Measurements from ENCODE around the gene ZNF641.
A peak's percentile ranks its signal among the peaks of the same experiment; 100 is the strongest.
"Not testable (repeated sequence)": the region's sequence is repeated elsewhere in the genome, so short reads cannot be mapped to it uniquely, and the experiment has no call there.

The ZNF641 gene

GRCh38 chr12:48333680-48334079 lies 17.0 kb downstream of the ZNF641 start:
- not testable (repeated sequence) for DNase-seq

DNA sequence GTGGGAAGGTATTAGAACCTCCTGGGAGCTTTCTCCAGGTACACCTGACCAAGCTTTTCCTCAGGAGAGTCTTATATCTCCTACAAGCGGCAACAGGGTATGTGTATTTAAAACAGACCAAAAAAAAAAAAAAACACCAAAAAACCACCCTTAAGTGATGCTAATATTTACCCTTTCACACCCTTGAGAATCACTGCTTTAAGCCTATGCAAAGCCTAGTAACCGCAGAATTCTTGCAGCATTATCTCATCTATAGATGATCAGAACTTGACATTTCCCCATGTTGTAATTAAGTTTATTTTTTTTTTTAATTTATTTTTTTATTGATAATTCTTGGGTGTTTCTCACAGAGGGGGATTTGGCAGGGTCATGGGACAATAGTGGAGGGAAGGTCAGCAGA lies 19.3 kb downstream of the ZNF641 start:
- DNase-seq, result no peak

GRCh38 chr12:48329199-48329939 lies 21.4 kb downstream of the ZNF641 start:
- DNase-seq, result no peak

DNA sequence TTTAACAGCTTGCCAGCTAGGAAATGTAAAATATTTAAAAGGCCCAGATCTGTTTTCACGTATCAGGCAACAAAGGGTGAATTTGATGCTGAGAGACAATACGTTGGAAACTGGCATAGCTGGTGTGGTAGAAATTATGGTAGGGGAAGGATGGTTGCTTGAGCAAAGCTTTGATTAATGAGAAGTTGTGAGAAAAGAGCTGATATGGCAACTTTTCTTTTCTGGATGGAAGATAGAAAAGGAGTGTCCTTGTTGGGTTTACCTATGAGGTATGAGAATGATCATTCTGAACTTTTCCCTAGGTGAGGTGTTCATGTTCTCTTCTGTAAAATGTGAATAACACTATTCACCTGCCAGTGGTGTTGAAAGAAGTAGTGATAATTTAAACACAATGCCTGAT lies 34.2 kb downstream of the ZNF641 start:
- DNase-seq, result no peak

- no peak for DNase-seq
These were observed 39.4 kb downstream of the ZNF641 start for GRCh38 chr12:48311313-48311712.

- no peak for DNase-seq
These were observed 43.5 kb downstream of the ZNF641 start for GRCh38 chr12:48307269-48307668.

GRCh38 chr12:48305190-48305589 lies 45.5 kb downstream of the ZNF641 start:
- DNase-seq, result no peak

GRCh38 chr12:48302161-48302911 lies 48.4 kb downstream of the ZNF641 start:
- no peak for DNase-seq

DNA sequence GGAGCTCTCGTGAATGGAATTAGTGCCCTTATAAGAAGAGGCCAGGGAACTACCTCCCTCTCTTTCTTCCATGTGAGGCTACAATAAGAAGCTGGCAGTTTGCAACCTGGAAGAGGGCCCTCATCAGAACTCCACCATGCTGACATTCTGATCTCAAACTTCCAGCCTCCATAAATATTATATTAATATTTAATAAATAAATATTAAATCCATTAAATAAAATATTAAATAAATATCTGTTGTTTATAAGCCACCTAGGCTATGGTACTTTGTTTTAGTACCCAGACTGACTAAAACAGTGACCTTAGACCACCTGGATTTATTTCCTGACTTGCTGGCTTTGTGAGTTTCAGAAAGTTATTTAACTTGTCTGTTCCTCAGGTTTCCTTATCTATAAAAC lies 49.9 kb downstream of the ZNF641 start:
- DNase-seq, result no peak

GRCh38 chr12:48296586-48297282 lies 54.0 kb downstream of the ZNF641 start:
- DNase-seq, result peak; percentile 48

DNA sequence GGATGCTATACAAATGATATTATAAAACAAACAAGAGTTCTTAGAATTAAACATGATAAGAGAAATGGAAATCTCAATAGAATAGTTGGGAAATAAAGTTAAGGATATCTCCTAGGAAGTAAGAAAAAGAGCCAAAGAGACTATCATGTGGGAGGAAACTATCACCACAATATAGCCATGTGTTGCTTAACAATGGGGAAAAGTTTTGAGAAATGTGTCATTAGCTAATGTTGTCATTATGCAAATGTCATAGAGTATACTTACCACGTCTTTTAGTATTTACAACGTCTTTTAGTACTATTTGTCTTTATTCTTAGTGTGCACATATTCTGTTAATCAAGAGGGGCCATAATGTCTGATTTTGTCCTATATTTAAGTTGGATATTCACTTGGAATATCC lies 58.7 kb downstream of the ZNF641 start:
- DNase-seq, result no peak

DNA sequence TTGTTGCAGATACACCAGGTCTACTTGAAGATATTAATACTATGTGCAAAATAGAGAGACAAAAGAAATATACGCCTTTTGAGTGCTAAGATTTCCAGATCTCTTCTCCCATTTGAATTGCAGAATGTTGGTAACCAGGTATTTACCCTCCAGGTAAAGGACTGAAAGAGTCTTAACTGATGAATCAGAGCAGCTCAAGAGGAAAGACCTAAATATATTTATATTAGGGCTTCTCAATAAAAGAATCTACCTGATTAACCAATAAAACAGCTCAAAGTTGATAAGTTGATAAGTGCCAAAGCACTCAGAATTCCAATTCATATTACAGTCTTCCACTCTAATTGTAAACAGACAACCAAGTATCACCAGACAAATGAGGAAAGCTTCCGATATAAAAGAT lies 59.2 kb downstream of the ZNF641 start:
- DNase-seq, result no peak

DNA sequence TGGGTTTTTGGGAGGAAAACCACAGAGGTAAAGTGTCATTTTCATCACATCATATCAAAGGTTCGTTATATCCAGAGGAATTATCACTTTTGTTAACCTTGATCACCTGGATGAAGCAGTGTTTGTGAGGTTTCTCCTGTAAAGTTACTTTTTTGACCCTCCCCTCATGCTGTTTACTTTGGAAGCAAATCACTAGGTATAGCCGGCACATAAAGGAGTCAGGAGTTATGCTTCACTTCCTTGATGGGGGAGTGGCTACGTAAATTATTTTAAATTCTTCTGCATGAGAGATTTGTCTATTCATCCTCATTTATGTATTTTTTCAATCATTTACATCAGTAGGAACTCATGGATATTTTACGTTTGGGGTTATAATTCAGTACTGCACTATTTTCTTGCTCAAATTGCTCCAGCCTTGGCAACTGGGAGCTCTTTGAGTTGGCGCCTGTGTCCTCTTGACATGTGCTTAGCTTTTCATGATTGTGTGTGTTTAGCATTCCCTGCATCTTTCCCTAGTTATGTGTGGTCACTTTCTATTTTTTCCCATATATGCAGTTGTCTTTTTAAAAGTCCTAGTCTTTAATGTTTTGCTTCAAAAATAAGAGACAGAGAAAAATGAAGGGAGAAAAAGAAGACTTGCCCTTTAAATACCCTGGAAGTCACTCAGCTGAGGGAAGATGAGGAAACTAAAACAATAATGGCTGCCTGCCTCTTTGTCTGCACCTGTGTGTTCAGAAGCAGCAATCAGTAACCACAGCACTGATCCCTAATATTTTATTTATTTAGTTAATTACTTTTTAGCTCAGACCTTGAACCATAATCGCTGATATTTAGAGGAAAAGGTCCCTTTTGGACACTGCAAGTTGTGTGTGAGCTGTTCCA lies 62.1 kb downstream of the ZNF641 start:
- DNase-seq, result no peak

Data from CD4-positive, alpha-beta T cell treated with Interferon gamma for 1 hour (primary cell).